HG02763 (cell line): ENCODE data around the gene PGRMC2.
A peak's percentile ranks its signal among the peaks of the same experiment; 100 is the strongest.

Experiments
- ATAC-seq: cut with Tn5 transposase; IDR thresholded peaks from one replicate; pipeline ENCODE4 v1.9.1; 2021; ENCODE audit warnings: mild to moderate bottlenecking, moderate library complexity; ENCODE audit not compliant: unreplicated experiment

Gene PGRMC2

GRCh38 chr4:128287141-128287870 lies at the start of gene PGRMC2:
Gene PGRMC2 (minus strand): TSS chr4:128287813. CDS start chr4:128287790, 23 bp downstream.
- peak; percentile 5 for ATAC-seq

- no peak for ATAC-seq
These were observed 47.9 kb upstream of the PGRMC2 start for GRCh38 chr4:128335541-128335940.

DNA sequence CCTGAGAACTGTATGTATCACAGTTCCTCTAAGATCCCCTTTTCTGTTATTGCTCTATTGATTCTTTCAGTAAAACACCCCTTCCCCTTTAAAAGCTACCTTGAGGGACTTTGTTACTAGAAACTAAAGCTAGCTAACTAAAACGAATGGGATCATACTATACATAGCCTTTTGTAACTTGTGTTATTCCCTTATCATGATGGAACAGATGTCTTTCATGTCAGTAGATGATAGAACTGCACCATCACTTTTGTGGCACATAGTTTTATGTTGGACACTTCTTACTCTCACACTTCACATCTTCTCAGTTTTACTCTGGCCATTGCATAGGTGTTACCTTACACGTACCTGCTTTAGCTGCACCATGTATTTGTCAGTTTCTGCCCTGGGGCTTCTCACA lies 46.6 kb upstream of the PGRMC2 start:
- ATAC-seq = no peak

DNA sequence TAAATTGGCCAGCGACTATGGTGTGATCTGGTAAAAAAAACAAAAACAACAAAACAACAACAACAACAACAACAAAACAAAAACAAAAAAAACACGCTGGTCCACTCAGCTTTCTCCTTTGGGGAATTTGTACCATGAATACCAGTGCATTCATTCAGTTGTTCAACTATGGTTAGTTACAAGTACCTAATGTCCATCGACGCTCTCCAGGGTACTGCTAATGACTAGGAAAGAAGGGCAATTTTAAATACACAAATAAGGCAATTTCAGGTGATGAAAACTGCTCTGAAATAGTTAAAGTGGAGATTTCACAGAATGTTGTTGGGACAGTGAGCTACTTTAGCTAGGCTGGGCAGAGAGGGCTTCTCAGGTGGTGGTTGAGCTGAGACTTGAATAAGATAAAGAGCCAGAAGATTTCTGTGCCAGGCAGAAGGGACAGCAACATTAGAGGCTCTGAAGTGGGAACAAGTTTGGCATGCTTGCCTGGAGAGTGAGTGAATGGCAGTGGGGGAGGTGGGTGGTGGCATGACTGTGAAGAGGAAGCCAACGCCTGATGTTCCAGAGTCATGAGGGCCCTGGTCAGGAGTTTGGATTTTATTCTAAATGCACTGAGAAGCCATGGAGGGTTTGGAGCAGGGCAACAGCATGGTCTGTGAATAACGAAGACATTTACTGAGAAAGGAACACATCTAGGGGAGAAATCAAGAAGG lies 45.9 kb upstream of the PGRMC2 start:
- ATAC-seq = no peak

DNA sequence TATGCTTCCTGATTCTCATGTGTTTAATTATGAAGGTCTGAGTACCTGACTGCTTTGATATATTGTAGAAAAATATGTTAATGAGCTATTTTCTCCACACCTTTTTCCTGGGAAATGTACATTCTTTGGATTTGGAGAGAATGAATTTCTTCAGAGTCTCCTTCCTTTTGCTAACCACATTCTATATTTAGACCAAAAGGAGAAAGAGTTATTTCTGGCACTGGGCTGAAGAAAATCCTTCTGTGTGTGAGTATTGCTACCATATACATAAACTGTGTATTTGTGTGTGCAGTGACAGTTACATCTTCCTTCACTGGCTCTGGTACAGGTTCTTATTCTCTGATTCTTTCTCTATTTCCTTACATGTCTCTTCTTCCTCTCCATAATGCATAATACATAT lies 44.5 kb upstream of the PGRMC2 start:
- no peak for ATAC-seq

GRCh38 chr4:128329638-128330037 lies 42.0 kb upstream of the PGRMC2 start:
- ATAC-seq = no peak

- no peak for ATAC-seq
These were observed 40.5 kb upstream of the PGRMC2 start for GRCh38 chr4:128328106-128328505.

DNA sequence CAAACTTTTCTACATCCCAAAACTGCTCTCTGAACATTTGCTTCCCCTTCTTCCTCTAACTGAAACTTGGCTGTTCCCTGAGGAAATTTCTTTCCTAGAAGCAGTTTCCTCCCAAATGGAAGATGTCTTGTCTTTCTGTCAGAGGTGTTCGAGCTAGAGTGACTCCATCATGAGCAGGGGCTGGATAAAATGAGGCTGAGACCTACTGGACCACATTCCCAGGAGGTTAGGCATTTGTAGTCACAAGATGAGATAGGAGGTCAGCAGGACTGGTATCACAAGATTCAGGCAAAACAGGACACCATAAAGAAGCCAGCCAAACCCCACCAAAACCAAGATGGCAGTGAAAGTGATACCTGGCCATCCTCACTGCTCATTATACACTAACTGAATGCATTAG lies 35.8 kb upstream of the PGRMC2 start:
- no peak for ATAC-seq

GRCh38 chr4:128322986-128323385 lies 35.4 kb upstream of the PGRMC2 start:
- ATAC-seq = no peak

- ATAC-seq = no peak
These were observed 34.7 kb upstream of the PGRMC2 start for GRCh38 chr4:128322311-128322710.

DNA sequence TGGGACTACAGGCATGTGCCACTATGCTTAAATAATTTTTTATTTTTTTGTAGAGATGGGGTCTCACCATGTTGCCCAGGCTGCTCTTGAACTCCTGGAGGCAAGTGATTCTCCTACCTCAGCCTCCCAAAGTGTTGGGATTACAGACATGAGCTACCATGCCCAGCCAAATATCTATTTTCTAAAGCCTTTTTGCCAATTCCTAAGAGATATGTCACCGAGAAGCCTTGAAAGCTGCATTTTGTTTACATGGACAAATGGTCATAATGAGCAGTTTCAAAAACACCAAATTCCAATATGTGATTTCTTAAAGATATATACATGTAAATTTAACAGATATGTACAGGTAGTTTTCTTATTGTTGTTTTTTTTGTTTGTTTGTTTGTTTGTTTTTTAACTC lies 33.0 kb upstream of the PGRMC2 start:
- ATAC-seq = no peak

DNA sequence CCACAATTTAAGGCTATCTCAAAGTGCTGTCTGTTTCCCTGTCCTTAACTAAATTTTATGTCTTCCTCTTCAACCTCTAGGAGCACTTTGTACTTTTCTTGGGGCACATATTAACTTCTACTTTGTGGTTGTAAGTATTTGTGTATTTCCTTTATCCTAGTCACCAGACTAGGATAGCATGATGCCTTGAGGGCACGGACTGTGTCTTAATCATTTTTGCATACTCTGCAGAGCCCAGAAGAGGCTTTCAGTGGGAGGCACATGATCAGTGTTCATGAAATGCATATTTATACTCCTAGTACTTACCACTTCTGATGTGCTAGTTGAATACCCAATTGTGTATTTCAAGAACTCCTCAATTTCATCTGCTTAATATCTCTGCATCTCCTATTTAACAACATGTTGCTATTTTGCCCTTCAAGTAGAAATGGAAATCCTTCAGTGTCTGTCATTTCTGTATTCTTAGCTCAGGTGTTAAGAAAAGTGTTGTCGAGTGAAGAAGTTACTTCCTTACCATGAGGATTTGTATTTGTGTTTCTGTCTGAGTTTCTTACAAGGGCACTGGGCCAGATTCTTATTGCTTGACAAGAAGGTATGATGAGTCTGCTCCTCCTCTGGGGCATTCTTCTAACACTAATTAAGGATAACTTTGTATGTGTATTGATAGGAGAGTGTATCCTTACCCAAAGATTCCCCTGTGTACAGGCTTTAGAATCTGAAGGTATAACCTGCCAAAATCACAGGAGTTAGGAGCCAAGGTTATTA lies 28.3 kb upstream of the PGRMC2 start:
- no peak for ATAC-seq

DNA sequence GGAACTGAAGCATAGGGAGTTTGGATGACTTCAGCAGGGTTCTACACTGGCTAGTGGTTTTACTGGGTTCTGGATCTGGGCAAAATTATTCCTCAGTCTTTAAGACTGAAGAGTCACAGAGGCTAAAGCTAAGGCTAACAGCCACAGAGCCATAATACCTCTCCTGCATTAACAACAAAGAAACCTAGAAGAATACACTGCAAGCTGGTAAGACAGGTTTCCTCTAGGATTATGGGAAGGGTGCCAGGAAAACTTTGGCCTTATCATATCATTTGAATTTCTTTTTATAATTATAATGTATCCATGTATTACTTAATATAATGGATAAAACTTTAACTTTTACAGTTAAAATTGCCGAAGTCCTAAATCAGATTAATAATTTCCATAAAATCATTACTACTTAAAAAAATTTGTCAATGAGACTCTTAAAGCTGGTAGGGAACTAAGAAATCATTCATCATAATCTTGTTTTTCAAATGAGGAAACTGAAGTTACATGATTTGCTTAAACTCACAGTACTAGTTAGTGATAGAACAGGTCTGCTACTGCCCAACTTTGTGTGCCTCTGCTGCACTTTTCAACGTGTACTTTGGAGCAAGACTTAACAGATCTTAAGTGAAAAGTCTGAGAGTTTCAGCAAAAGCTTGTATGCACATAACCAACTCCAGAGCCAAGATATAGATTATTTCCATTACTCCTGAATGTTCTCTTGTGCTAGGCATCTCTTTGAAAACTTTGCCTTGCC lies 24.2 kb upstream of the PGRMC2 start:
- no peak for ATAC-seq

- no peak for ATAC-seq
These were observed 22.7 kb upstream of the PGRMC2 start for GRCh38 chr4:128310266-128310697.

- no peak for ATAC-seq
These were observed 22.0 kb upstream of the PGRMC2 start for GRCh38 chr4:128309585-128309984.

- no peak for ATAC-seq
These were observed 21.4 kb upstream of the PGRMC2 start for GRCh38 chr4:128308986-128309385.

- ATAC-seq = no peak
These were observed 19.5 kb upstream of the PGRMC2 start for GRCh38 chr4:128307123-128307571.

DNA sequence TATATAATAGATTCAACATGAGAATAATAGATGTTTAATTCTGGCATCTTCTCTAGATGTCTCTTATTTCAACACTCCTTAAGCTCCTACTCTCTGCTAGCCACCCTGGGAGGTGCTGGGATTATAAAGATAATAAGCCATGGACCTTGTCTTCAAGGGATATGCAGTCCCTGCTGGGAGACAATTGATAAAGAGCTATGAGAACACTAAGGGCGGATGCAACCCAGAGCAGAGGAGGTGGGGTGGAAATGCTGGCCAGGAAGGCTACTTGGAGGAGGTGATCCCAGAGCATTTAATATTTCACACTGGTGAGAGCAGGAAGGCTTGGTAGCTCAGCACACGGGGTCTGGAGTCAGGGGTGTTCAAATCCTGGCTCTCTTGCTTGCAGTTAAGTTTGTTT lies 18.3 kb upstream of the PGRMC2 start:
- no peak for ATAC-seq

DNA sequence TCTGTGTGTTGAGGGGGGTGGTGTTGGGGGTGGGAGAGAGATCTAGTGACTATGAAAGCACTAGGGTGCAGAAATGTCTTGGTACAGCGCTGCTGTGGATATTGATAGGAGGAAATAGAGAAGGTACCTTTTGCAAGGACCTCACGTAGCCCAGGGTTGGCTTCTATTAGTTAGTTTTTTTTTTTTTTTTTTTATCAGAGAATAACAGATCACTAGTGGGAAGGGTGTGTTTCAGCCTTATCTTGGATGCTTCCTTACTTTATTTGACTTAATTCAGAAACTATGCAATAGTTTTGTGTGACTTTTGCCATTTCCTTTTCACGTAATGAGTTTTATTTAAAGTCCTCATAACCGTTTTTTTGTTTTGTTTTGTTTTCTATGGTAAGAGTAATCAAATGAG lies 16.4 kb upstream of the PGRMC2 start:
- no peak for ATAC-seq

DNA sequence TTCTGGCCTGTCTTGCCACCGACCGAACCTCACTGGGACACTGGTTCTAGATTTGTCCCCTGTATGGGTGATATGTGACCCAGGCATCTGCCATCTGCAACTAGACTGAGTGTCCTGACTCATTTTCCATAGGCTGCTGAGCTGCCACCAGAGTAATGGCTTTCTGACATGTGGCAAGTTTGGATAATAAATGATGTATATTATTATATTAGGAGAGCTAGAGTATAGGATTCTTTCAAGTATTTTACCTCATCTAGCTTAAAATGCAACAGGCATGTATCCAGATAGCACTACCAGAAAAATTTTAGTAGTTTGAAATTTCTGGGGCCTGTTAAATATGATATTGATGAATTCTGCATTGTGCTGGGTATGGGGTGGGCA lies 15.8 kb upstream of the PGRMC2 start:
- no peak for ATAC-seq

- no peak for ATAC-seq
These were observed 14.4 kb upstream of the PGRMC2 start for GRCh38 chr4:128301979-128302378.
